GM12878 (cell line): ENCODE measurements around the gene E2F2. TPM values are rescaled to one million over a fixed set of nuclear protein-coding genes. Genes with fewer than 3 reads are reported as not detected.

Source experiments
- ATAC-seq: fragments of 200-7000 bp; cut with Tn5 transposase; 3 replicates; pipeline ENCODE4 v1.9.1; 2020; ENCODE audit warnings: mild to moderate bottlenecking, moderate library complexity
- BruUV-seq: library from RNA; stranded (reverse); fragments of 400-500 nt; replicated peaks from 2 replicates; lab custom pipeline; 2021; lab: Mats Ljungman, UMichigan
- CTCF ChIA-PET: fragments of 300-600 bp; sonication (Branson Sonifier 250); formaldehyde crosslinking; extraction: SDS; loops from one replicate; lab custom pipeline; 2021; ENCODE audit warnings: inconsistent platforms; lab: Yijun Ruan, JAX
- POLR2A ChIA-PET: fragments of 350-600 bp; formaldehyde crosslinking; extraction: SDS; loops from one replicate; lab custom pipeline; 2021; ENCODE audit warnings: inconsistent platforms; lab: Charles Lee
- RAD21 ChIA-PET: fragments of 300-600 bp; sonication (Branson Sonifier 250); formaldehyde crosslinking; loops from one replicate; lab custom pipeline; 2023; ENCODE audit warnings: antibody characterized with exemption; ENCODE audit not compliant: unreplicated experiment; lab: Charles Lee
- SMC1A ChIA-PET: fragments of 300-600 bp; sonication (Branson Sonifier 250); formaldehyde crosslinking; loops from one replicate; lab custom pipeline; 2023; ENCODE audit not compliant: unreplicated experiment, uncharacterized antibody; lab: Charles Lee
- DNase-seq: peaks from one replicate; pipeline ENCODE4 v3.0.0-alpha.2; 2011; ENCODE audit warnings: low read depth, low spot score
- FAIRE-seq: peaks from 3 replicates; lab custom pipeline; 2011; peaks lifted over from hg19 to GRCh38; lab: Jason Lieb, UNC
- H2AFZ ChIP-seq: 2 replicates; pipeline ENCODE4 v1.6.0; 2011; ENCODE audit warnings: low read depth, low read length, control low read depth; ENCODE audit not compliant: control insufficient read depth
- H3K27ac ChIP-seq: 2 replicates; pipeline ENCODE4 v1.5.1; 2011; ENCODE audit warnings: control low read depth; ENCODE audit not compliant: control insufficient read depth, insufficient read depth
- H3K27me3 ChIP-seq, 2 experiments: replicated peaks in 1 of 2; 2 replicates each; pipeline versions ENCODE4 v1.6.0 to v1.6.1; 2011; ENCODE audit warnings: low read length in 1 of 2; ENCODE audit not compliant: control insufficient read depth in 2 of 2, insufficient read depth in 2 of 2
- H3K36me3 ChIP-seq, 2 experiments: 2 replicates each; pipeline ENCODE4 v1.5.1; 2011; ENCODE audit warnings: low read length in 1 of 2; ENCODE audit not compliant: control insufficient read depth in 2 of 2, insufficient read depth in 2 of 2
- H3K4me1 ChIP-seq: 2 replicates; pipeline ENCODE4 v1.6.1; 2011; ENCODE audit warnings: mild to moderate bottlenecking, low read length, moderate library complexity, mixed read lengths; ENCODE audit not compliant: control insufficient read depth, insufficient read depth
- H3K4me2 ChIP-seq: 2 replicates; pipeline ENCODE4 v1.6.0; 2011; ENCODE audit warnings: control low read depth; ENCODE audit not compliant: control insufficient read depth, insufficient read depth
- H3K4me3 ChIP-seq: fragments of 200-600 bp; sonication (generic); 2 replicates; pipeline ENCODE4 v1.5.1; 2016
- H3K79me2 ChIP-seq: 2 replicates; pipeline ENCODE4 v1.6.0; 2011; ENCODE audit warnings: low read length; ENCODE audit not compliant: control insufficient read depth, insufficient read depth
- H3K9ac ChIP-seq: 2 replicates; pipeline ENCODE4 v1.8.0; 2011; ENCODE audit warnings: low read length, control low read depth, mixed read lengths; ENCODE audit not compliant: control insufficient read depth, insufficient read depth
- H3K9me3 ChIP-seq: replicated peaks from 3 replicates; pipeline ENCODE4 v1.5.1; 2011; ENCODE audit warnings: mild to moderate bottlenecking, low read length; ENCODE audit not compliant: control insufficient read depth, insufficient read depth
- H4K20me1 ChIP-seq: 2 replicates; pipeline ENCODE4 v1.6.0; 2011; ENCODE audit not compliant: control insufficient read depth, insufficient read depth
- CREM ChIP-seq: IDR thresholded peaks from 2 replicates; pipeline ENCODE4 v1.6.1; 2014; ENCODE audit warnings: antibody characterized with exemption, low read depth
- HDGF ChIP-seq: fragments of 450-650 bp; IDR thresholded peaks from 2 replicates; pipeline ENCODE4 v1.6.1; 2016; ENCODE audit warnings: antibody characterized with exemption
- WGBS: methylation state at CpG from one replicate; pipeline ENCODE4 v1.1.6; 2016; ENCODE audit warnings: low lambda C conversion rate; ENCODE audit not compliant: insufficient replicate concordance, insufficient coverage; ENCODE audit errors: missing lambda C conversion rate; 5-methylcytosine and 5-hydroxymethylcytosine counted together
- in situ Hi-C: fragments of 300-500 bp; cut with MboI; formaldehyde crosslinking; loops from 9 replicates; pipeline ENCODE4 v1.14.3; 2018; ENCODE audit warnings: mixed read lengths
- intact Hi-C: fragments of 100-400 bp; cut with micrococcal nuclease; formaldehyde crosslinking; loops from one replicate; pipeline ENCODE4 v1.14.2; 2022; ENCODE audit not compliant: unreplicated experiment
- polyA plus RNA-seq, 11 experiments: library from polyadenylated mRNA; depleted of rRNA in 4 of 11; unstranded in 6 of 11; stranded (reverse) in 5 of 11; fragments of >200 nt; fragmentation: Nextera tagmentation in 4 of 11; fragmentation: Illumina TruSeq in 1 of 11; extraction: Ambion mirVana in 4 of 11; extraction: Trizol in 1 of 11; gene quantifications; 1 replicate in 1 of 11; 2 replicates in 10 of 11; pipeline versions ENCODE4 v1.2.1 to v1.2.3, GENCODE V29; 2011 to 2016; ENCODE audit warnings: inconsistent platforms in 2 of 11, missing spikeins in 2 of 11, low read depth in 1 of 11
- total RNA-seq, 4 experiments: library from RNA; depleted of rRNA in 3 of 4; stranded (reverse); fragments of >200 nt in 3 of 4; fragmentation: Illumina TruSeq in 1 of 4; extraction: Trizol in 1 of 4; gene quantifications; 2 replicates each; pipeline versions ENCODE4 v1.2.1 to v1.2.3, GENCODE V29; 2013 to 2021

The E2F2 gene
- total and polyA plus RNA-seq, 10 of the 15 experiments (the other 5 are each of a cell fraction or from before 2014, with no cell fraction given) = 3.8 to 27.2 (median 14.6) TPM

- Histone ChIP-seq H3K4me3 (peak overlapping the region; percentile 14; the same call in 1 of the 2 replicates), H2AFZ (peak overlapping the region; percentile 77), H3K9me3 (no peaks in the 10 kb centered on the region), H4K20me1 (no peaks in the 10 kb centered on the region), H3K4me2 (peak overlapping the region; percentile 90), H3K9ac (peak overlapping the region; percentile 63), H3K36me3 (no peaks in the 10 kb centered on the region), H3K27ac (peak overlapping the region; percentile 64), H3K27me3 (no peaks in the 10 kb centered on the region)
- POLR2A ChIA-PET = interaction anchor here (0.7 to 9.2 kb wide), 25 partner anchors 9 to 1583 kb away, joined by 3 to 206 read pairs (median 4); partner anchors contain the start of gene E2F2
- CTCF ChIA-PET = interaction anchor here (0.7 to 24.4 kb wide), 11 partner anchors 9 to 77 kb away, joined by 3 to 959 read pairs (median 7); no protein-coding TSS in a partner anchor
- SMC1A ChIA-PET = interaction anchor here (0.7 to 17.8 kb wide), 14 partner anchors 10 to 79 kb away, joined by 3 to 584 read pairs (median 6); no protein-coding TSS in a partner anchor
- intact Hi-C loops = loop anchor here (2.0 to 5.0 kb wide), 2 partner anchors 37 to 75 kb away; no protein-coding TSS in a partner anchor
- ATAC-seq = no peak; the same call in 2 of the 3 replicates
- RAD21 ChIA-PET = interaction anchor here (0.8 to 21.6 kb wide), 22 partner anchors 9 to 216 kb away, joined by 3 to 561 read pairs (median 5); partner anchors contain the start of gene RPL11
- DNase-seq = no peak
- no peak for FAIRE-seq
- WGBS = 48% methylated on average over 15 of the region's 15 CpGs
- TF ChIP-seq CREM (0 out of 2 replicates have a peak, but pooled peaks have one; percentile 2), HDGF (no peak)
- TF ChIP-seq, all 136 proteins: peak for 1
- Histone ChIP-seq H3K4me1 (peaks cover 37% of the 10 kb centered on the region), H3K79me2 (peaks cover 19% of the 10 kb centered on the region)
- TSS peak; percentile 89 for BruUV-seq
- in situ Hi-C loops = no loop called here
Measured at GRCh38 chr1:23555270-23555985, 24.4 kb upstream of the E2F2 start.
